OCI-LY7 (cell line): ENCODE data around the gene SERHL2.
"Not testable (repeated sequence)": the region's sequence is repeated elsewhere in the genome, so short reads cannot be mapped to it uniquely, and the experiment has no call there.

ENCODE experiments used
- EZH2phosphoT487 ChIP-seq: fragments of 200-600 bp; sonication (generic); IDR thresholded peaks from 2 replicates; pipeline ENCODE4 v1.6.1; 2018; ENCODE audit warnings: low read depth, borderline replicate concordance, mild to moderate bottlenecking, mixed run types, antibody characterized with exemption, low read length, moderate library complexity, mixed read lengths
- TF ChIP-seq, protein P1 (sequence below): fragments of 200-600 bp; sonication (generic); conservative IDR thresholded peaks from 2 replicates; pipeline ENCODE4 v1.5.1; 2014; ENCODE audit warnings: mild to moderate bottlenecking, antibody characterized with exemption, low read length, moderate library complexity, mixed read lengths

DNA sequence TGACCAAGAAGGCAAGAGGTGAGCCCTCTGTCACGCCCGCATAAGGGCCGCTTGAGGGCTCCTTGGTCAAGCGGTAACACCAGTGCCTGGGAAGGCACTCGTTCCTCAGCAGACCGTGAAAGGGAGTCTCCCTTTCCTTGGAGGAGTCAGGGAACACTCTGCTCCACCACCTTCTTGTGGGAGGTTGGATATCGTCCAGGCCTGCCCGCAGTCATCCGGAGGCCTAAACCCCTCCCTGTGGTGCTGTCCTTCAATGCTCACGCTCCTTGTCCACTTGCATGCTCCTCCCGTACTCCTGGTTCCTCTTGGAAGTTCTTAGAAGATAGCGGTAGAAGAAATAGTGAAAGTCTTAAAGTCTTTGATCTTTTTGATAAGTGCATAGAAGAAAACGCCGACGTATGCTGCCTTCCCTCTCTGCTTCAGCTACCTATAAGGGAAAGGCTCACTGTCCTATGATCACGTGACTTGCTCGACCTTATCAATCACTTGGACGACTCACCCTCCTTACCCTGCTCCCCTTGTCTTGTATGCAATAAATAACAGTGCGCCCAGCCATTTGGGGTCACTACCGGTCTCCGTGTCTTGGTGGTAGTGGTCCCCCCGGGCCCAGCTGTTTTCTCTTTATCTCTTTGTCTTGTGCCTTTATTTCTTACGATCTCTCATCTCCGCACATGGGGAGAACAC lies 22.2 kb upstream of the SERHL2 start:
- TF ChIP-seq, protein P1, sequence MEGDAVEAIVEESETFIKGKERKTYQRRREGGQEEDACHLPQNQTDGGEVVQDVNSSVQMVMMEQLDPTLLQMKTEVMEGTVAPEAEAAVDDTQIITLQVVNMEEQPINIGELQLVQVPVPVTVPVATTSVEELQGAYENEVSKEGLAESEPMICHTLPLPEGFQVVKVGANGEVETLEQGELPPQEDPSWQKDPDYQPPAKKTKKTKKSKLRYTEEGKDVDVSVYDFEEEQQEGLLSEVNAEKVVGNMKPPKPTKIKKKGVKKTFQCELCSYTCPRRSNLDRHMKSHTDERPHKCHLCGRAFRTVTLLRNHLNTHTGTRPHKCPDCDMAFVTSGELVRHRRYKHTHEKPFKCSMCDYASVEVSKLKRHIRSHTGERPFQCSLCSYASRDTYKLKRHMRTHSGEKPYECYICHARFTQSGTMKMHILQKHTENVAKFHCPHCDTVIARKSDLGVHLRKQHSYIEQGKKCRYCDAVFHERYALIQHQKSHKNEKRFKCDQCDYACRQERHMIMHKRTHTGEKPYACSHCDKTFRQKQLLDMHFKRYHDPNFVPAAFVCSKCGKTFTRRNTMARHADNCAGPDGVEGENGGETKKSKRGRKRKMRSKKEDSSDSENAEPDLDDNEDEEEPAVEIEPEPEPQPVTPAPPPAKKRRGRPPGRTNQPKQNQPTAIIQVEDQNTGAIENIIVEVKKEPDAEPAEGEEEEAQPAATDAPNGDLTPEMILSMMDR: not testable (repeated sequence)
- TF ChIP-seq EZH2phosphoT487: not testable (repeated sequence)
